GM12865 (cell line): ENCODE data around the gene PRDM16.

Experiments used
- DNase-seq: peaks from one replicate; pipeline ENCODE4 v3.0.0; 2010; ENCODE audit warnings: low read depth
- H3K4me3 ChIP-seq: 2 replicates; pipeline ENCODE4 v1.5.1; 2011; ENCODE audit warnings: mild to moderate bottlenecking, low read depth, low read length, control low read depth
- CTCF ChIP-seq: IDR thresholded peaks from 2 replicates; pipeline ENCODE4 v1.5.1; 2011; ENCODE audit warnings: low read length, control low read depth, low read depth, inconsistent platforms; ENCODE audit not compliant: insufficient read depth; ENCODE audit errors: missing control alignments

The PRDM16 gene

GRCh38 chr1:3430820-3431219, 361.8 kb downstream of the PRDM16 start:
- no peak for TF ChIP-seq CTCF
- DNase-seq = no peak
- H3K4me3 ChIP-seq = no peak overlapping the region

DNA sequence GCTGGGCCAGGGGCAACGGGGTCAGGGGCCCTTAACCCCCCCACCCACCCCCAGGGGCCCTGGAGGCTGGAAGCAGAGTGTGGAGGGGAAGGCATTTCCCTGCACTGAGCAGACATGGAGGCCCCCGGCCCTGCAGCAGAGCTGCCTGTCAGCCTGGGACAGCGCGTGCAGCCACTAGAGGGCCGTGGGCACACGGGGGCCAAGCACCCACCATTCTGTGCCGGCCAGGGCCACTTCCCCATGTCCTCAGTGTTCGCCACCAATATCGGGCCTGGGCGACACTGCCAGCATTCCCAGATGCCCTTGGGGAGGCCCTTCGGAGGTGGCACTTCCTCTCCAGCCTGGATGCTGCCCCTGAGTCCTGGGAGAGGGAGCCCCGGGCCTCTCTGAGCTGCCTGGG, 362.3 kb downstream of the PRDM16 start:
- no peak for TF ChIP-seq CTCF
- DNase-seq = no peak
- H3K4me3 ChIP-seq = no peak overlapping the region

DNA sequence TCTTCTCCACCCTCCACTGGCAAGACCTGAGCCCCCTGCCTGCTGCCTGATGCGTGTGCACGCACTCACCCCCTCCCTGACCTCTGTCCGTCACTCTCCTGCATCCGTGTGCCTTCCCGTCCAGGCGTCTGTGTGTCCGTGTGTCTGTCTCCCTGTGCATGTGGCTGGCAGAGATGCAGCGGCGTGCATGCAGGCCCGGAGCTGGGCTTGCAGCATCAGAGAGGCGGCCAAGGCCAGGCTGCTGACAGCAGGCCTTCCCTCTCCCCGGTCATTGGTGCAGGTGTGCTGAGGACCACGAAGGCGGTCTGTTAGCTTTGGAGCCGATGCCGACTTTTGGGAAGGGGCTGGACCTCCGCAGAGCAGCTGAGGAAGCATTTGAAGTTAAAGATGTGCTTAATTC, 362.7 kb downstream of the PRDM16 start:
- no peak overlapping the region for H3K4me3 ChIP-seq
- no peak for TF ChIP-seq CTCF
- DNase-seq = no peak

DNA sequence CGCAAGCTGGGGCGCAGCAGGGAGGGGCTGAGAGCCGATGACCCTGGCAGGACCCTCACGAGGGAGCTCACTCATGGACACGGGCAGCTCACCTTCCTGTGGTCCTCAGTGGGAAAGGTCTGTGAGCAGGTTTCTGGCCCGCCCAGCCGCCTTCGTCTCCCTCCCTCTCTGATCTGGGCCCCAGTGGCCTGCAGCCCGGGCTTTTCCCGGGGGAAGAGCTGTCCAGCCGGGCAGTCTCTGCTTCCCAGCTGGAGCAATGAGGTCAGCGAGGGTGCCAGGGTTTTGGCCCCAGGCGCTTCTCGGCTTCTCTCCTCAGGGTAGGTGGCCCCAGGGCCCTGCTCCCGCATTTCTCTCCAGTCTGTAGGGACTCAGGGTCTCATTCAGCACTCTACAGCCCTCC, 363.3 kb downstream of the PRDM16 start:
- TF ChIP-seq CTCF = no peak
- DNase-seq = no peak
- no peak overlapping the region for H3K4me3 ChIP-seq

DNA sequence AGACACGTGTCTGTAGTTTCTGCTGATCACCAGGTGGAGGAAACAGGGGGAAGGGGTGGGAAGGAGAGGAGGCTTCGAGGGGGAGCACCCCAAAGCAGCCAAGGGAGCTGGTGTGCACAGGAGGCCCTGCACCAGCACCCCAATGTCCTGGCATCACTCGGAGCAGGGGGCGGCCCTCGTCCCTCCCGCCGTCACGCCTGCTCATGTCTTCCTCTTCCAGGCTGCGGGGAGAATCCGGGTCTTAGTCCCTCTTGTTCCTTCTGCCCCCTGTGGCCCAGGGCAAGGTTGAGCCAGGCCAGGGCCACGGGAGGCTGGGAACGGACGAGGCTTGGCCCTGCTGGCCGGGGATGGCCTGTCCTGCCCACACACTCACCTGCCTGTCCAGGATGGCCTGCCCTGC, 364.1 kb downstream of the PRDM16 start:
- DNase-seq = no peak
- TF ChIP-seq CTCF = no peak
- no peak overlapping the region for H3K4me3 ChIP-seq

DNA sequence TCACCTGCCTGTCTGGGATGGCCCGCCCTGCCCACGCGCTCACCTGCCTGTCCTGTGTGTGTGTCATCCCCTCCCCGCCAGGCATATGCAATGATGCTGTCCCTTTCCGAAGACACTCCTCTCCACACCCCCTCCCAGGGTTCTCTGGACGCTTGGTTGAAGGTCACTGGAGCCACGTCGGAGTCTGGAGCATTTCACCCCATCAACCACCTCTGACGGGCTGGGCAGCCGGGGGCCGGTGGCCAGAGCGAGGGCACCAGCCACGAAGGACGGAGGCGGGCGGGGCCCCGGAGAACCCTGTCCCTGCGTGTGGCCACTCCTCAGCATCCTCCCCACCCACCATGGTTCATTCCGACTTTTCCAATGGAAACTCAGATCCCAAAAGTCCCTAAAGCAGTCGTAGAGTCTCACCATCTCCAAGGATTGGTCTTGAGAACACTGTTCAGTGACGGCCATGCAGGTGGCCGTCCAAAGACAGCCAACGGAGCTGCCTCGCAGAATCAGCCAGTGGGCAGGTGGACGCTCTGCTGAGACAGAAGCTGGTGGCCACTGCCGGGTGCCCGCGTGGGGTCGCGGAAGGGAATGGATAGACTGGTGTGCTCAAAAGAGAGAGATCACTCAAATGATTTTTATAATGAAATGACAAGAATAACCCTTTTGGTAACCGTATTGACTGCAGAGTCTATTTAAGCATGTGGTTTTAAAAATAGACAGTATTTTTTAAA, 364.8 kb downstream of the PRDM16 start:
- no peak for DNase-seq
- no peak overlapping the region for H3K4me3 ChIP-seq
- no peak for TF ChIP-seq CTCF

DNA sequence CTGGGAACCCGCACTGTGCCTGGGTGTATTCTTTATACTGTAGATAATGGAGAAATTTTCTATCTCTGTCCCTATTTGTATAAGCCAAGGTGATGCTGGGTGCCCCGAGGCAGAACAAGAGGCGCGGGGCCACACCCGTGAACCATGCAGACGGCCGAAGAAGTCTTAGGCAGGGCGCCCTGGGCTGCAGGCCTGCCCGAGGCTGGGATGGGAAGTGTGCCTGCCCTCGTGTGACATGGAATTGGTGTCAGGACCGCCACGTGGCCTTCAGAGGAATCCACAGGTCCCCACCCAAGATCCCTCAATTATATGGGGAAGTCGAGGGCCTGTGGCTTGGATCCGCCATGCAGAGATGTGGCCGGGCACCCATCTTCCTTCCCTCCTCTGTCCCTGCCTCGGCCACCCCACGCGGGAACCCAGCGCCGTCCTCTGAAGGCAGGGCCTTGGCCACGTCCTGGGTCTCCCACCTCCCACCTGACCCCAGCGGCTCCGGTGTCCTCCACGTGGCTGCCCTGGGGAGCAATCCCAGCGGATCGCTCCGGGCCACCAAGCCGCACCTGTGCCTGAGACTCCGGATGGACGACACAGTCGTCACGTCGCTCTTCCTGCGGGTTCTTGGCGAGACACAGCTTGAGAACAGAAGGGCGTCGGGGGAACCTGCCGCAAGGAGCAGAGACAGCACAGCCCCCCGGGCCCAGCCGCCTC, 365.6 kb downstream of the PRDM16 start:
- TF ChIP-seq CTCF = no peak
- H3K4me3 ChIP-seq = no peak overlapping the region

More for the DNA sequence above, 365.6 kb downstream of the PRDM16 start:
- DNase-seq = no peak
